NT2/D1 (cell line): Measurements from ENCODE around the gene DNMT3B.

Experiments
- SUZ12 ChIP-seq: IDR thresholded peaks from 2 replicates; pipeline ENCODE4 v1.6.1; 2011; ENCODE audit not compliant: insufficient read length, insufficient read depth; ENCODE audit errors: extremely low read depth
- YY1 ChIP-seq: IDR thresholded peaks from 2 replicates; pipeline ENCODE4 v1.6.1; 2011; ENCODE audit not compliant: insufficient read length, insufficient read depth

GRCh38 chr20:32806356-32806755 is 44.2 kb downstream of the DNMT3B start:
- TF ChIP-seq YY1, result no peak
- no peak for TF ChIP-seq SUZ12
